HG03196 (cell line): ENCODE measurements around the gene KISS1R.

ENCODE experiments used
- ATAC-seq: cut with Tn5 transposase; IDR thresholded peaks from one replicate; pipeline ENCODE4 v1.9.1; 2021; ENCODE audit not compliant: unreplicated experiment

The KISS1R gene

DNA sequence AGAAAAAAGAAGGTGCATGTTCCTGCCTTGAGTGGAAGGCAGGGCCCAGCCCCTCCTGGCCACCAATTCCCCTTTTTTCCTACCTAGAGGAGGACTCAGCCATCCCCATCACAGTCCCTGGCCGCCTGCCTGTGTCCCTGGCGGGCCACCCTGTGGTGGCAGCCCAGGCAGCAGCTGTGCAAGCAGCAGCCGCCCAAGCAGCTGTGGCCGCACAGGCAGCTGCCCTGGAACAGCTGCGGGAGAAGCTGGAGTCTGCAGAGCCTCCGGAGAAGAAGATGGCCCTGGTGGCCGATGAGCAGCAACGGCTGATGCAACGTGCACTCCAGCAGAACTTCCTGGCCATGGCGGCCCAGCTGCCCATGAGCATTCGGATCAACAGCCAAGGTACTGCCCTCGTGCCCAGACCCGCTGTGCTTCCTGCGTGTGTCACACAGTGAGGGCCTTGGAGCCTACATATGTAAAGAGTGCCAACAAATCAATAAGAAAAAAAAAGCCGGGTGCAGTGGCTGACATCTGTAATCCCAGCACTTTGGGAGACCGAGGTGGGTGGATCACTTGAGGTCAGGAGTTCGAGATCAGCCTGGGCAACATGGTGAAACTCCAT is 49.5 kb downstream of the KISS1R start:
- no peak for ATAC-seq
